GM18909 (cell line): ENCODE results near the gene CENPP.
A peak's percentile ranks its signal among the peaks of the same experiment; 100 is the strongest.

Source experiments
- ATAC-seq: cut with Tn5 transposase; IDR thresholded peaks from one replicate; pipeline ENCODE4 v1.9.1; 2021; ENCODE audit warnings: mild to moderate bottlenecking; ENCODE audit not compliant: unreplicated experiment, poor library complexity

CENPP gene

DNA sequence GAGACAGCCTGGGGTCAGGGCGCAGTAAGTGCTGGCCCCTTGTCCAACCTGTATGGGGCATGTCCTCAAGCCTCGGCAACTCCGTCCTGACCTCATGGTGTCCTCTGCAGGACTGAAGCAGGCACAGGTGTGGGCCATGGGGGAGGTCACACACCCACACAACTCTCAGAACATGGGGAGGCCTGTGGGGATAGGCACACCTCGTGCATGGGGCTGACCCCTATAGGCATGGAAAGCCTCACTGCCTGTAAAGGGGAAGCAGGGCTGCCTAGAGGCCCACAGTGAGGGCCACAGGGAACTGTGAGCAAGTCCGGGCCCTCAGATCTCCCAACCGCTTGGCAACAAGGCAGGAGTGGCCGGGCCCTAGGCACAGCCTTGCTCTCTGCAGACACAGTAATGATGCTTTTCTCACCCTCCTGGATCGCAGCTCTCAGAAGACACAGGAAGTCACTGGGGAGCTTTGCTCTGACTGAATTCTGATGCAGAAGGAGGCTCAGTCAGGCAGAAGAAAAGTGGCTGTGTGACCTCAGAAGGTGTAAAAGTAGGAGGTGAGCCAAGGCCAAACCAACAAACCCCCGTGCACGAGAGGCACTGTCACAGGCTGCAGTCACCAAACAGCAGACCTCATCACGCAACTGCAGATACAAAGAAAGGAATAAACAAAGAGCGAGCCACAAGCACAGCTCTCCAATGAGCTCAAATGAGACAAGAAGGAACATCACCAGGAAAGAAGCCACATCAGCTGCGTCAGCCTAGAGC, 338.8 kb downstream of the CENPP start:
- no peak for ATAC-seq

DNA sequence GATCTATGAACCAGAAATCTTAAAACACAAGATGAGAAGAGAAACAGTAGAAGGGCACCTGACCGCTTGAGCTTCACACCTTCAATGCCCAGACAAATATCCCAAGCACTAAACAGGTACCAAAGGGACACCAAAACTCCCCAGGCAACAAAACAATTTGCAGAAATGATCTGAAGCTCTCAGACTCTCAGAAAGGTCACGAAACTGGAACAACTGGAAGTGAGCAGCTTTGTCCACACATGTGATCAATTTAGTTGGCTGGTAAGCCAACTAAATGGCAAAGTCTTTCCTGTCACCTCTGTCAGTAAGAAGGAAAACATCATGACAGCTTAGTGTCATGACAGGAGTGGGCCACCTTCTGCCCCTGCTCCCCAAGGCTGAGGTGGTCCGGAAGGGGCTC, 340.1 kb downstream of the CENPP start:
- ATAC-seq = no peak

DNA sequence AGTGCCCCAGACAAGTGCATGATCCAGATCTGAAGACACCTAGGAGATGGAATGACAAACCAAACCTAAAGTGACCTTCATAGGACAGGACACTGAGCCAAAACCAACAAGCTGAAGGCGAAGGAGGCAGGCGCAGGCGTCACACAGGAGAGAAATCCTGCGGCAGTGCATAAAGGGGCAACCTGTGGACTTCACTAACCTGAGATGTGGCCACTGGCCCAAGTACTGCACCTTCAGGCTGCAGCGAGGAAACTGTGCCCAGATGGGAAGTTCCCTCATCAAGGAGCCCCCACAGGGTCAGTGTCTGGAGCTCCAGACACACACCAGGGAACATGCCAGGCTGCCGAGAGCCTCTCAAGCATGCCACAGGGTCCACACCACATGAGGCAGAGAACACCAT, 340.5 kb downstream of the CENPP start:
- no peak for ATAC-seq

DNA sequence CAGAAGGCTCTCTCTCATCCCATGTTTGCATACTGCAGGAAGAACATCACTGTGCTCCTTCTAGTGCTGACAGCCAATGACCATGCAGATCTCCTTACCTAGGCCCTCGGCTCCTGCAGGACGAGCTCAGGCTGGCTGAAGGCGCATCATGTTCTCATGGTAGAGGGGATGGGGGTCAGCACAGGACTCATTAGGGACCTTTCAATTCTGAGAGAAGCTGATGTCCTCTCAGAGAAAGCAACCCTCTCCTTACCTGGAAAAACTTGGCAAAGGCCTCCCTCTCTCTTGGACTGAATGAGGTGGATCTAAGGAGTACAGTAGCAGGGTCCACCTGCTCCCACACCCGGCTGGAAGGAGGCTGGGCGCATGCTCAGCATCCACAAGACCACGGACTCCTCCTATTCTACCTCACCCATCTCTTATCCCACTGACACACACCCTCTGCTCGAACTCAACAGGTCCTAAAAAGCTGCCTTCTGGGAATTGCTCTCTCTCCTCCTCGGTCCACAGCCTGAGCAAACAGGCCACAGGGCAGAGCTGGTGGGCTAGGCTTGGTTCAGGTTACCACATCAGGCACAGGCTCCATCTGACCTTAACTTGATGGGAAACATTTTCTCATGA, 341.3 kb downstream of the CENPP start:
- ATAC-seq = no peak

DNA sequence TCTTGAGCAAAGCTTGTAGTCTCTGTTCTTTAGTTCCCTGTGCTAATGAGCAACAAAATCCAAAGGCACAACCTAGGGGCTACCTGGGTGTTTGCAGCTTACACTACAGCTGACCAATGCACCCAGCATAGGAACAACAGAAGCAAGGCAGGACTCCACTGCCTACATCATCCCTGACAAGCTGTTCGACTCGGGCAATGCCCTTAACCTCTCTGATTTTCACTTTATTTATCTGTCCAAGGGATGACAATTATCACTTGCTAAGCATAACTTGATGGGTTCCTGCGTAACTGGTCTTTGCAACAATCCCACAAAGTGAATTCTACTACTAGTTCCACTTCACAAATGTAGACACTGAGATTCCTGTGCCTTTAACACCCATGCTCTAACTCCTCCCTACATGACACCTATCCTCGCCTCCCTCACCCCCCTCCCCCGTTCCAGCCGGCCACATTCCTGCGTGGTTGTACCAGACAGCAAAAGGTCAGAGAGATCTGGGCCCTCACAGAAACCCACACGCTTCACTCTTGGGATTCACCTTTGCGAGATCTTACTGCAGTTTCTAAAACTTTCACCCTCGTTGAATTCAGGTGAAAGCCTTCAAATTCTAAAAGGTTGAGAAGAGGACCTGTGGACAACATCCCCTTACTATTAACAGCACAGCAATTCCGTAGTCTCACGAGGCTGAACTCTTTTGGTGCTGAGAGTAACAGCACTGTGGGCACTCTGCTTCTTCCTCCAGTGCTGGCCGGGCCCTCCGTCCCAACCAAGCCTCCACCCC, 343.2 kb downstream of the CENPP start:
- no peak for ATAC-seq

DNA sequence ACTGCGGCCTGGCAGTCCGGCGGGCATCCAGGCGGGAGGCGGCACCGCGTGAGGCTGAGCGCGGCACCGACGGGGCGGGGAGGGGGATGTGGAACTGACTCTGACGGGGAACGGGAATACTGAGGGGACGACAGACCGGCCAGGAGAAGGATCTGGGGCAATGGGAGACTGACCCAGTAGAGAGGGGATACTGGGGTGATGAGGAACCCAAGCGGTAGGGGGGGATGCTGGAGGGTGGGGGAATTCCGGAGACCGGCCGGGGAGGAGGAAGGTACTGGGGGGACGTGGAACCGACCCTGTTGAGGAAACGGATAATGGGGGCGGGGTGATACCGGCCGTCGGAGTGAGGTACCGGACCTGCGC, 343.8 kb downstream of the CENPP start:
- peak; percentile 13 for ATAC-seq
